ENCODE data around the gene C9orf43. TPM values are rescaled to one million over a fixed set of nuclear protein-coding genes. Genes with fewer than 3 reads are reported as not detected.
"Not testable (repeated sequence)": the region's sequence is repeated elsewhere in the genome, so short reads cannot be mapped to it uniquely, and the experiment has no call there.

C9orf43 gene
- total RNA-seq, 1 donor from 2014 or later: 0.27 TPM

DNA sequence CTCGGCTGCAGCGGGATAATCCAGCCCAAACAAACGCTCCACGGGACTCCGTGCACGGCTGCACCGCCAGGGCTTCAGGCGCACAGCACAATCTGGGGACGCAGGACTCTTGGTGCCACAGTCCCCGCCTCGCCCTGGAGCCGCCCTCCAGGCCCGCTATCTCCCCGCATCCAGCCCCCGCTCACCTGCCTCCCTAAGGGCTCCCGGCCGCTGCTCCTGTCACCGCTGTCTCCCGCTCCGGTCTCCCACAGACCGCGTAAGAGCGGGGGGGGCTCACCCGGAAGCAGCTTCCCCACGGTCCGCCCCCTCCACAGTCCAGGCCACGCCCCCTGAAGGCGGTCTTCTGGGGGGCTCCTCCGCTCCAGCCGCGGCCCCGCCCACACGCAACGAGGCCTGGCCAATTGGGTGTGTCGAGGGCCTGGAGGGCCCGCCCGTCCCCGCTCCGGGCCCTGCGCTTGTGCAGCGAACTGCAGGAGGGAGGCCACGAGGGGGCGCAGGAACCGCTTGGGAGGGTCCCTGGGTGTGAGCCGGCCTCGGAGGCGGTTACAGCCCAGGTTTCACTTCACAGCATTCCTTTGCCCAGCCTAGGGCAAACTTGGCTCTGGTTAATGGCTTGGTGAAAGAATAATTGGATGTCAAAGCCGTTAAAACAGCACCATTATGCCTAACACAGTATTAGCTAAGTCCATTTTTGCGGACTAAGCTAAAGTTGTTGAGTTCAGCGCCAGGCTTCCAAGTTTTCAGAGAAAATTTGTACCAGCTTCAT lies 9.3 kb upstream of the C9orf43 start, which contains the start of gene ALAD:
Gene ALAD (minus strand): TSS at position 258 of the 766 bp plus-strand sequence. CDS start 7,725 bp downstream, outside the sequence.
- intact Hi-C loops (cut with DNase I): no loop called here
- DNase-seq (peak; percentile 99), ATAC-seq (ENCODE audit: poor library complexity) (peak; percentile 97)

DNA sequence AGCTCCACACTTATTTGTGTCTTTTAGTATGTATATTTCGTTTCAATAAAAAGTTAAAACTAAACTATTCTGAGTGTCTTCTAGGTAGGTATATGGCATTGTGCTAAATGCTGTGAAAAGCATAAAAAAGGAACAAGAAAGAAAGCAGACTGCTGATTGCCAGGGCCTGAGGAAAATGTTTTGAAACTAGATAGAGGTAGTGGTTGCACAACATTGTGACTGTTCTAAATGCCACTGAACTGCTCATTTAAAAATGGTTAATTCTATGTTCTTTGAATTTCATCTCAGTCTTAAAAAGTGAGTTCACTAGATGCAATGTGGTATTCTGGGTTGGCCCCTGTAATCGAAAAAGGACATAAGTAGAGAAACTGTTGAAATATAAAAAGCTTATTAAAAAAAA lies 6.9 kb upstream of the C9orf43 start:
- DNase-seq: no peak
- ATAC-seq (ENCODE audit: poor library complexity): no peak
- intact Hi-C loops (cut with DNase I): no loop called here

DNA sequence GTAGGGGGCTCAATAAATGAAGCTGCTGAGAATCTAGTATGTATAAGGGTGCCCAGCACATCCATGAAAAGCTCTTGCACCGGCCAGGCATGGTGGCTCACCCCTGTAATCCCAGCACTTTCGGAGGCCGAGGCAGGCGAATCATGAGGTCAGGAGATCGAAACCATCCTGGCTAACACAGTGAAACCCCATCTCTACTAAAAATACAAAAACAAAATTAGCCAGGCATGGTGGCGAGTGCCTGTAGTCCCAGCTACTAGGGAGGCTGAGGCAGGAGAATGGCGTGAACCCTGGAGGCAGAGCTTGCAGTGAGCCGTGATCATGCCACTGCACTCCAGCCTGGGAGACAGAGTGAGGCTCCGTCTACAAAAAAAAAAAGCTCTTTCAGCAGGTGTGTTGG lies 4.2 kb upstream of the C9orf43 start:
- ATAC-seq (ENCODE audit: poor library complexity); DNase-seq: not testable (repeated sequence)
- intact Hi-C loops (cut with DNase I): loop anchor here (5.0 kb wide), 1 partner anchor 99 kb away; no protein-coding TSS in a partner anchor

DNA sequence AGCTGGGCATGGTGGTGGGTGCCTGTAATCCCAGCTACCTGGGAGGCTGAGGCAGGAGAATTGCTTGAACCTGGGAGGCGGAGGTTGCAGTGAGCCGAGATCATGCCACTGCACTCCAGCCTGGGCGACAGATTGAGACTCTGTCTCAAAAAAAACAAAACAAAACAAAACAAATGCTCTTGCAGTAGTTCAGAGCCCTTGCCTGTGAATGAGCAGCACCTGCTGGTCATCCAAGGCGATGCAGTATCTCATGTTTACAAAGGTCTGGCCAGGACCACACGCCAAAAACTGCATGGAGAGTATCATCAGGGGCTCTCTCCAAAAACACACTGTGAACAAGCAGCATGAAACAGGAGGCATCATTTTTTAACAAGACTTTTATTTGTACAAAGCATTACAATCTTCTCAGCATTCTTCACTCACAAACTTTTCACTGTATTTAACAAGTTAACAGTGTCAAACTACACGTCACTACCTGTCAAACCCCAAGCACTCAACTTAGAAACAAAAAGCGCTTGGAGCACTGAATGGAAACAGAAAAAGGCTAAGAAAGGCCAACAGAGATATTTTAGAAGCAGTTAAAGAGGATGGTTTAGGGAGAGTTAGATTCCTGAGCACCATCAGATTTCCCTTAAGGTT lies 3.6 kb upstream of the C9orf43 start:
- ATAC-seq (ENCODE audit: poor library complexity): not testable (repeated sequence)
- DNase-seq: peak; percentile 75
- intact Hi-C loops (cut with DNase I): loop anchor here (5.0 kb wide), 1 partner anchor 100 kb away; no protein-coding TSS in a partner anchor

DNA sequence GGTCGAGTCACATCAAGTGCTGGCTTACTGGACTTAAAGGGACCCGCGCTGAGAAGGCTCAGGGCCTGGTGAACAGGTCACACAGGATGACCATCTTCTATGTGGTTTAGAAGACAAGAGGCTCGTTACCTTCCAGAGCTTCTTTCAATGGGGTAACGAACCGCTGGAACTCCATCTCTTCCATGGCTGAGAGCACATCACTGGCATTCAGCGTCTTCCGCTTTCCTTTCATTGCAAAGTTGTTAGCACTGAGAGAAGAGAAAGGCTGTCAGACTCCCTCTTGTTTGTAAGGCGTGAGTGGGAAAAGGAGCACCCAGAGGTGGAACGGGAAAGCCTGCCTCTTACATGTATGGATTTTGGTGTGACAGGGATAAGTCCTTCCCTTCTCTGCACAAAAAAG lies 1.1 kb upstream of the C9orf43 start:
- intact Hi-C loops (cut with DNase I): loop anchor here (5.0 kb wide), 1 partner anchor 102 kb away; no protein-coding TSS in a partner anchor
- ATAC-seq (ENCODE audit: poor library complexity) (no peak), DNase-seq (no peak)

DNA sequence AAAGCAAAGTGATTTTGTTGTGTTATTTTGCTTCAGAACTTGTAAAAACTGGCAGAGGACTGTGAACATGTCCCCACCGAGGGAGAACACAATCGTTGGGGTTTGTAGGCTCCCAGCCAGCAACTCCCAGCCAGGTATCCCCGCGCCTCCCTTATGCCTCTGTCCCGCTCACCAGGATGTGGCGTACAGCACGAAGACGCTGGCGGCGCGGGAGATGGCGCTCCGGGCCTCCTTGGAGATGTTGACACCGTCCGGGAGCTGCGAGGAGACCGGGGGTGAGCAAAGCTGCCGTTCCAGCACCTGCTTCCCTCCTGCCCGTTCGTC lies 702 bp upstream of the C9orf43 start:
- ATAC-seq (ENCODE audit: poor library complexity) (no peak), DNase-seq (no peak)
- intact Hi-C loops (cut with DNase I): loop anchor here (5.0 kb wide), 1 partner anchor 103 kb away; no protein-coding TSS in a partner anchor

DNA sequence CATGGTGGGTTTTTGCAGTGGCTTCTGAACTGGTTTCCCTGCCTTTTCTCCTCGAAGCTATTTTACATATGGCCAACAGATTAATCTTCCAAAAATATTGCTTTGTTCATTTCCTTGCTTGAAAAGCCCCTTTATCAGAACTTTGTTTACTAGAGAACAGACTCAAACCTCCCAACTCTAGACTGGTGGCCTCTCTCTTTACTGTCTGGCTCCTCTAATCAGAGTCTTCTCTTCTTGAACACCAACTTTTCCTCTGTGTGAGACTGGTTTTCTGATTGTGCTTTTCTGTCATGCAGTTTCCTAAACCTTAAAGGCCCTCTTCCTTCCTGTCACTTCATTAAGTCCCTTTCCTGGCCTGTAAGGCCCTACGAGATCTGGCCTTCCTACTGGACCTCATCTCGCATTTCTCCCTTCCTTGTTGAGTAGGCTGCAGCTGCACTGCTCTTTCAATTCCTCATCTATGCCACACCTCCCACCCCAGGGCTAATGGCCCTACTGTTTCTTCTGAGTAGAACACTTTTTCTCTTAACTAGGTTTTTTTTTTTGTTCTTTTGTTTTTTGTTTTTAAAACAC lies 5.7 kb downstream of the C9orf43 start:
- ATAC-seq (ENCODE audit: poor library complexity) (peak; percentile 51), DNase-seq (no peak)
- intact Hi-C loops (cut with DNase I): no loop called here

DNA sequence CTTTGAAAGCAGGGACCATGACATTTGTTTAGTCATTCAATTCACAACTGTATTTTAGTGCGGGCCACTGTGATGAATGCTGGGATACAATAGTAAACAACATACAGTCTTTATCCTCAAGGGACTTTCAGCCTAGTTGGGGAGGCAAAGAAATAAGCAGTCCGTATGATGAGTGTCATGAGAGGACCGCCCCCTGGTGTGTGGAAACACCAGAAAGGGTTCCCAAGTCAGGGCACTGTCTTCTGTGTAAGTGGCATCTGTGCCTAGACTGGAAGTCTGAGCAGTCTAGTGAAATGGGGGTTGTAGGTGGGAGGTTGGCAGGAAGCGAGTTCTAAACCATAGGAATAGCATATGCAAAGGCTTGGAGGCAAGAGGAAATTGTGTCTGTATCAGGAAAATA lies 6.8 kb downstream of the C9orf43 start:
- intact Hi-C loops (cut with DNase I): no loop called here
- DNase-seq (no peak), ATAC-seq (ENCODE audit: poor library complexity) (no peak)

DNA sequence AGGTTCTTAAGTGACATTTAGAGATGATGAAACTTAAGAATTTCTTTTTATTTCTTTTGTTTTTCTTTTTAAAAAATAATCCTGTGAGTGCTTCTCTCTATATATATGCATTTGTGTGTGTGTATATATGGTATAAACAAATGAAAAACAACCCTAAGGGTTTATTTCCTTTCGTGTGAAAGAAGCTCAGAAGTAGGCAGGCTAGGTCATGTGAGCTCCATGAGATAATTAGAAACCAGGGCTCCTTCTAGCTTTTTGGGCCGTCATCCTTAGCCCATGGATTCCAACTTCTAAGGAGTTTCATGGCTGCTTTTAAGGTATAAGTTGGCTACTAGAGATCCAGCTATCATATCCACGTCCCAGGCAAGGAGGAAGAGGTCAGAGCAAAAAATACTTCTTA lies 11.2 kb downstream of the C9orf43 start:
- DNase-seq (no peak), ATAC-seq (ENCODE audit: poor library complexity) (no peak)
- intact Hi-C loops (cut with DNase I): no loop called here

DNA sequence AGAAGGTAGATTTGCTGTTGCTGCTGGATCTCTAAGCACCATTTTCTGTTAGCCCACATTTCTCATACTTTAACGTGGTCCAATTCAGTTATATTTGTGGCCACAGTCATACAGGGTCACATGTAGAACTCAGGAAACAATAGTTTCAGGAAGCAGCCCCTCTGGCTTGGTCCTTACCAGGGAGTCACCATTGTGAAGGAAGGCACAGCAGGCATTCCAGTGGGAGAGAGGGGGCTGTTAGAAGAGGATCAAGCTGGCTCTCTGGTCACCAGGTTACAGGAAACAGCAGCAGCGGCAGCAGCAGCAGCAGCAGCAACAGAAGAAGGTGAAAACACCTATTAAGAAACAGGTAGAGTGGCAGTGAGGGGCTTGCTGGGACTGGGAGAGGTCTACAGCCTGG lies 14.5 kb downstream of the C9orf43 start:
- intact Hi-C loops (cut with DNase I): no loop called here
- DNase-seq (no peak), ATAC-seq (ENCODE audit: poor library complexity) (no peak)

DNA sequence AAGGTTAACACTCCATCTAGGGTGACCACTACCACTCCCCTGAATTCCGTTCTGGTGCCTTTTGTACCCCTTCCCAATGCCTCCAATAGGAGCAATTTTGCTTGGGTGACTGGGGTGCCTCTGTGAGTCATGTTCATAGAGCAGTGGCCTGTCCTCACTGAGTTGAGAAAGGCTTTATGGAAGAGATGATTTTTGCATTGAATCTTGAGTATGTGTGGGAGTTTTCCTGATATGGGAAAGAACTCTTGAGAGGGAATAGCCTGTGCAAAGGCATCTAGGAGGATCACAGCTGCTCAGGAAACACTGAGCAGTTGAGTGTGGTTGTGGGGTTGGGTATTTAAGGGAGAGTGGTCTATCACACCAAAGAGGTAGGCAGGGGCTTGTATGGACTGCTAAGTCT lies 16.2 kb downstream of the C9orf43 start:
- intact Hi-C loops (cut with DNase I): no loop called here
- no peak for ATAC-seq (ENCODE audit: poor library complexity)
- no peak for DNase-seq

DNA sequence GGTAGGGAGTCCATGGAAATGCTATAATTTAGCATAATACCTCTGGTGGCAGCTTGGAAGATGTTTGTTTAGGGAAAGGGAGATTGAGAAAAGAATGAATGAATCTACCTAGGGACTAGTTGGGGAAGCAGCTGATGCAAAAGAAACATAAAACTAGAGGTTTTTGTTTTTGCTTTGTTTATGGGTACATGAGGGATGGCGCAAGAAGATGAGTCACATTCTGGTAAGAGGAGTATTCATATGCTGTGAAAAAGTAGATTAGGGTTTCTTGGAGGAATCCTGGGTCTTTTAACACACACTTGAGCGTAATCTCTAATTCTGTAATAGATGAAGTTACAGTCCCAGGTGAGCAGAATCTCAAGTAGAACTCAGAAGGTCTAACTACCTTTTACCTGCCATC lies 17.1 kb downstream of the C9orf43 start:
- DNase-seq: no peak
- intact Hi-C loops (cut with DNase I): no loop called here
- ATAC-seq (ENCODE audit: poor library complexity): no peak

DNA sequence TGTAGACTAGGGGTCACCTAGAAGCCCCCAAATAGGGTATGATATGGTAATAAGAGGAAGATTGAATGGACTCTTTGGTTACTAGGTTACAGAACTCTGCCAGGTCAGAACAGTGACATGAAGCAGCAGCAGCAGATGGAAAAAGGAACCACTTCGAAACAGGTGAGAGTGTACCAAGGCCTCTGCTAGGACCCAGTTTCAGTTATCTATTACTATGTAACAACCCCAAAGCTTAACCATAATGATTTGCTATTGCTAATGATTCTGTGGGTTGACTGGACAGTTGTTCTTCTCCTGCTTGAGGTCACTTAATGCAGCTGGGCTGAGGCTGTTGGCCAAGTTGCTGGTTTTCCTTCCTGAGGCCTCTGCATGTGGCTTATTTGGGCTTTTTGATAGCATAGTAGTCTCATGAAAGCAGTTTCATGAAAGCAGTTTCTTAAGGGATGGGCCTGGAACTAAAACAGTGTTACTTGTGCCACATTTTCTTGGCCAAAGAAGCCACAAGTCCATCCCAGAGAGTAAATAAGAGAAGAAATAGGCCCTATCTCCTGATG lies 17.6 kb downstream of the C9orf43 start:
- intact Hi-C loops (cut with DNase I): no loop called here
- ATAC-seq (ENCODE audit: poor library complexity): no peak
- DNase-seq: no peak

DNA sequence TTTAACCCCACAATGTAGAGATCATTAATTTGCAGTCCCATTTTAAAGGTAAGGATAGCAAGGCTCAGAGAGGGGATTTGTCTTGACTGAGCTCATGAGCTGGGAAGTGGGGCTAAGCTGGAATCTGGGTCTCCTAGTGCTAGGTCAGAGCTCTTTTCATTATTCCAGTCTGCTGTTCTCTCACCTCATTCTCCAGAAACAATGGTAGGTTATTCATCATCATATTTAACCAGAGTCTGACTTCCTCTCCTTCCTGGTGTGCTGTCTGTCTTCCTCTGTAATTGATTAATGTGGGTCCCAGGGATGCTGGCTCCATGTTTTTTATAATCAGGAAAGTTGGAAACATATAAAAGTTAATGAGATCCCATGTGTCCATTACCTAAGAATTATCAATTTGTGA lies 20.6 kb downstream of the C9orf43 start:
- no peak for DNase-seq
- intact Hi-C loops (cut with DNase I): no loop called here
- no peak for ATAC-seq (ENCODE audit: poor library complexity)

DNA sequence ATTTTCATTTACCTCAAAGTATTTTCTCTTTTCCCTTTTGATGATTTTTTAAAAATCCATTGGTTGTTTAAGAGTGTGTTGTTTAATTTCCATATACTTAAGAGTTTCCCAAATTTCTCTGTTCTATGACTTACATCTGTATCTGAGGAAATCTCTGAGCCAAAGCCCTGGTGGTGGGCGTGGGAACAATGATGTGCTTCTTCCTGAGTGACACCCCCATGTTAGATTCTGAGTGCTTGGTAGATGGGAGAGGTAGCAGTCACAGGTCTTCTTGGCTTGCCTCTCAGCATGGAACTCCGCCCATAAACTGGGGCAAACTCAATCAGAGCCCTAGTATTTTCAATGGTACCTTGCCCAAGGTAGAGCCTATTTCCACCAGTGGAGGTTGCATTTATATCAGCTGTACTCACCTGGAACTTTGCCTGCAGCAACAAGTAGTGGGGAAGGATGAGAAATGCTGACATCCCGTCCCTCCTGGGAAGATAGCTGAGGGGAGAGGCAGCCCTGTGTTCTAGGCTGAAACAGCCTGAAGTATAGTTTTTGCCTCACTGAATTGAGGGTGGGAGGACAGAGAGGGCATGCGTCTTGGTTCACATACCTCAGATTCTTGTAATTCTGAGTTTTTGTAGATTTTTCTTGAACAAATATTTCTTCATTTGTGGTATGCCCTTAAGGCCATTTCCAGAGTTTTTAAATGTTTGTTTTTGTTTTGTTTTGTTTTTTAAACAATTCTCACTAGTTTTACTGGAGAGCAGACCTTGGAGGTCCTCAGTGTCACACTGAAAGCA lies 26.4 kb downstream of the C9orf43 start:
- no peak for ATAC-seq (ENCODE audit: poor library complexity)
- intact Hi-C loops (cut with DNase I): no loop called here
- no peak for DNase-seq

DNA sequence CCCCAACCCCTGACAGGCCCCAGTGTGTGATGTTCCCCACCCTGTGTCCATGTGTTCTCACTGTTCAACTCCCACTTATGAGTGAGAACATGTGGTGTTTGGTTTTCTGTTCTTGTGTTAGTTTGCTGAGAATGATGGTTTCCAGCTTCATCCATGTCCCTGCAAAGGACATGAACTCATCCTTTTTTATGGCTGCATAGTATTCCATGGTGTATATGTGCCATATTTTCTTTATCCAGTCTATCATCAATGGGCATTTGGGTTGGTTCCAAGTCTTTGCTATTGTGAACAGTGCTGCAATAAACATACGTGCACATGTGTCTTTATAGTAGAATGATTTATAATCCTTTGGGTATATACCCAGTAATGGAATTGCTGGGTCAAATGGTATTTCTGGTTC lies 27.2 kb downstream of the C9orf43 start:
- DNase-seq; ATAC-seq (ENCODE audit: poor library complexity); intact Hi-C loops (cut with DNase I): not testable (repeated sequence)

DNA sequence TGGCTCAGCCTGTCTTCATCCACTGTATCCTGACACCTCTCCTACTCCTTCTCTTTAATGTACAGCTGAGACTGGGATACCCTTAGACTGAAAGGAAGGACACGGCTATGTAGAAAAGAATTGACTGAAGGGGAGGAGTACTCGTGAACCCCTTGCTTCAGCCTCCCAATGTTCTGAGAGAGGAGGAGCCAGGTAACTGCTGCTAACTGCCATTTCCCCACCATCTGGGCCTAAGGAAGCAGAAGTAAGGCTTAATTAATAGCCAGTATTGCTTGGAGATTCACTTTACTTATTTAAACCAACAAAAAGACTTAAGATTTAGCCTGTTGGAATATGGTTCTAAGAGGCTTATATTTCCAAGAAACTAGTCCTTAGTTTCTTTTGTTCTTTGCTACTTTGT lies 34.2 kb downstream of the C9orf43 start:
- intact Hi-C loops (cut with DNase I): no loop called here
- DNase-seq (no peak), ATAC-seq (ENCODE audit: poor library complexity) (no peak)

DNA sequence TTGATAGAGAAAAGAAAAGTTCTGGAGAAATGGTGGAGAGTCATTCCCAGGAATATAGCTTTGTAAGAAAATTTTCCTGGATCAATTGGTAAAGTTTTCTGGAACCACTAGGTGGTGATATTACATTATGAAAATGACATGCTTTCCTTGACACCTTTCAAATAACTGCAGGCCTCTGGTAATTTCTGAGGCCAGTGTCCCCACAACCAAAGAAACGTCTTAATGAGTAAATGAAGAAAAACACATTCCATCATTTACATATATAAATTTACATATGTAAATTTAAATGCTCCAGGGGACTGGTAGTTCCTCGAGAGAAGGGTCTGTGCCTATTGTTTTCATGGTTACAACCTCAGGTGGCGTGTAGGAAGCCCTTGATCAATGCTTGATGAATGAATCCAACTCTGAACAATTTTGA lies 35.8 kb downstream of the C9orf43 start:
- intact Hi-C loops (cut with DNase I): loop anchor here (2.0 kb wide), 2 partner anchors 142 to 212 kb away; no protein-coding TSS in a partner anchor
- peak; percentile 78 for ATAC-seq (ENCODE audit: poor library complexity)

DNA sequence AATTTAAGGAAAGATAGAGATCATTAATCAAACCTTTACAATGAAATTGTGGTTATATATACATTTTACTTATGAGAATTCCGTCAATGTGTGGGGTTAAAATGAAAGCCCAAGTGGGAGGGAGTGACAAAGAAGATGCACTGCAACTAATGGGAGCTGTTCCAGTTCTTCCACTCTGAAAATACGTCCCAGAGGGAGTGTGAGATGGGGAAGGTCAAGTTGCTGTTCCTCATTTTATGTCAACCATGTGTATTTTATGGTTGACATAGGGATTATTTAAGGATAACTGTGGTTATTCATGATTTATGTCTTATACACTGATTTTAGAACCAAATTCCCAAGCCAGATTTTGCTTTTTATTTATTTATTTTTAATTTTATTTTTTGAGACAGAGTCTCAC lies 38.8 kb downstream of the C9orf43 start:
- intact Hi-C loops (cut with DNase I): no loop called here
- ATAC-seq (ENCODE audit: poor library complexity) (no peak), DNase-seq (no peak)

More for the DNA sequence above, 35.8 kb downstream of the C9orf43 start:
- DNase-seq: no peak
